BJ (cell line): ENCODE results near the gene P2RX4. TPM values are rescaled to one million over a fixed set of nuclear protein-coding genes. Genes with fewer than 3 reads are reported as not detected.

Experiments used
- CTCF ChIA-PET: fragments of 350-600 bp; formaldehyde crosslinking; extraction: SDS; loops from one replicate; lab custom pipeline; 2021; ENCODE audit warnings: antibody characterized with exemption, inconsistent platforms; lab: Yijun Ruan, JAX
- POLR2A ChIA-PET: fragments of 300-600 bp; sonication (Branson Sonifier 250); formaldehyde crosslinking; extraction: SDS; loops from one replicate; lab custom pipeline; 2021; ENCODE audit warnings: antibody characterized with exemption; lab: Charles Lee
- DNase-seq: peaks from one replicate; pipeline ENCODE4 v3.0.0-alpha.2; 2011; ENCODE audit warnings: low read depth
- H3K27me3 ChIP-seq: 2 replicates; pipeline ENCODE4 v1.6.0; 2011; ENCODE audit warnings: low read length; ENCODE audit not compliant: control insufficient read depth, insufficient read depth
- H3K36me3 ChIP-seq: 2 replicates; pipeline ENCODE4 v1.5.1; 2011; ENCODE audit warnings: low read length; ENCODE audit not compliant: control insufficient read depth, insufficient read depth
- H3K4me3 ChIP-seq: 2 replicates; pipeline ENCODE4 v1.5.1; 2011; ENCODE audit warnings: low read depth, mild to moderate bottlenecking, control low read depth, low read length
- CTCF ChIP-seq: IDR thresholded peaks from 2 replicates; pipeline ENCODE4 v1.5.1; 2011; ENCODE audit warnings: low read depth, mild to moderate bottlenecking, control low read depth, inconsistent platforms, low read length, moderate library complexity; ENCODE audit not compliant: insufficient read depth
- polyA plus RNA-seq: library from polyadenylated mRNA; depleted of rRNA; stranded (reverse); fragments of >200 nt; gene quantifications from 2 replicates; pipeline ENCODE4 v1.2.3, GENCODE V29; 2011

P2RX4 gene
- polyA plus RNA-seq, 1 experiment, result 25.8 TPM

- no peak for DNase-seq
- Histone ChIP-seq H3K4me3 (no peak overlapping the region), H3K27me3 (no peaks in the 10 kb centered on the region; the same call in 1 of the 2 replicates), H3K36me3 (no peaks in the 10 kb centered on the region)
- no peak for TF ChIP-seq CTCF
- CTCF ChIA-PET, result no interaction called here
- POLR2A ChIA-PET, result no interaction called here
Observed at GRCh38 chr12:121172145-121172544, 37.8 kb upstream of the P2RX4 start.

GRCh38 chr12:121175383-121176119 lies 34.4 kb upstream of the P2RX4 start:
- no peak for DNase-seq
- ChIA-PET POLR2A (no interaction called here), CTCF (no interaction called here)
- TF ChIP-seq CTCF, result no peak
- H3K27me3 ChIP-seq, result no peaks in the 10 kb centered on the region; the same call in 1 of the 2 replicates
- no peaks in the 10 kb centered on the region for H3K36me3 ChIP-seq
- no peak overlapping the region for H3K4me3 ChIP-seq

GRCh38 chr12:121176826-121177529 lies 33.0 kb upstream of the P2RX4 start:
- no peak for DNase-seq
- Histone ChIP-seq H3K36me3 (no peaks in the 10 kb centered on the region), H3K4me3 (no peak overlapping the region), H3K27me3 (no peaks in the 10 kb centered on the region; the same call in 1 of the 2 replicates)
- ChIA-PET CTCF (no interaction called here), POLR2A (no interaction called here)
- TF ChIP-seq CTCF, result no peak

GRCh38 chr12:121181181-121181580 lies 28.7 kb upstream of the P2RX4 start:
- TF ChIP-seq CTCF, result no peak
- no peaks in the 10 kb centered on the region for H3K27me3 ChIP-seq
- DNase-seq, result no peak
- H3K4me3 ChIP-seq, result no peak overlapping the region
- ChIA-PET CTCF (no interaction called here), POLR2A (no interaction called here)
- H3K36me3 ChIP-seq, result no peaks in the 10 kb centered on the region

GRCh38 chr12:121182222-121182893 lies 27.6 kb upstream of the P2RX4 start:
- Histone ChIP-seq H3K4me3 (no peak overlapping the region), H3K36me3 (no peaks in the 10 kb centered on the region), H3K27me3 (no peaks in the 10 kb centered on the region)
- DNase-seq, result no peak
- no peak for TF ChIP-seq CTCF
- ChIA-PET POLR2A (no interaction called here), CTCF (no interaction called here)
